Pulmonary artery endothelial cell (primary cell): ENCODE measurements around the gene GPHA2. TPM values are rescaled to one million over a fixed set of nuclear protein-coding genes. Genes with fewer than 3 reads are reported as not detected.
"Not testable (repeated sequence)": the region's sequence is repeated elsewhere in the genome, so short reads cannot be mapped to it uniquely, and the experiment has no call there.

Experiments used
- DNase-seq: peaks from one replicate; pipeline ENCODE4 v3.0.0-alpha.2; 2011; ENCODE audit warnings: low read depth, low spot score
- total RNA-seq: library from RNA; depleted of rRNA; stranded (reverse); fragments of >200 nt; gene quantifications from 2 replicates; pipeline ENCODE4 v1.2.3, GENCODE V29; 2014

GPHA2 gene
- not detected in 2 replicates for total RNA-seq

GRCh38 chr11:64935359-64936081 lies at the start of gene GPHA2:
GPHA2 (minus strand) TSS chr11:64935893; CDS start chr11:64935460, 433 bp downstream.
- no peak for DNase-seq

- DNase-seq = not testable (repeated sequence)
Observed at GRCh38 chr11:64983339-64983738, 47.6 kb upstream of the GPHA2 start.

- no peak for DNase-seq
Observed at GRCh38 chr11:64976651-64977050, 41.0 kb upstream of the GPHA2 start.

GRCh38 chr11:64974124-64974523 lies 38.4 kb upstream of the GPHA2 start:
- DNase-seq = no peak

- DNase-seq = peak; percentile 24
Observed at GRCh38 chr11:64971421-64972233, 35.9 kb upstream of the GPHA2 start, which contains the start of gene MAJIN. MAJIN (minus strand) TSS chr11:64972108; CDS start chr11:64959405, 12,703 bp downstream.

GRCh38 chr11:64970731-64971151 lies 35.0 kb upstream of the GPHA2 start:
- DNase-seq = no peak

GRCh38 chr11:64969209-64969608 lies 33.5 kb upstream of the GPHA2 start:
- no peak for DNase-seq

- no peak for DNase-seq
Observed at GRCh38 chr11:64967375-64967774, 31.7 kb upstream of the GPHA2 start.

- no peak for DNase-seq
Observed at GRCh38 chr11:64963072-64963631, 27.5 kb upstream of the GPHA2 start.

GRCh38 chr11:64960719-64961118 lies 25.0 kb upstream of the GPHA2 start:
- DNase-seq = no peak

- no peak for DNase-seq
Observed at GRCh38 chr11:64959498-64959897, 23.8 kb upstream of the GPHA2 start.

- no peak for DNase-seq
Observed at GRCh38 chr11:64954201-64954600, 18.5 kb upstream of the GPHA2 start.

- DNase-seq = no peak
Observed at GRCh38 chr11:64951529-64951928, 15.8 kb upstream of the GPHA2 start.

- DNase-seq = no peak
Observed at GRCh38 chr11:64947208-64947814, 11.6 kb upstream of the GPHA2 start.

- no peak for DNase-seq
Observed at GRCh38 chr11:64936539-64936938, 846 bp upstream of the GPHA2 start.

- no peak for DNase-seq
Observed at GRCh38 chr11:64934682-64935358, 873 bp downstream of the GPHA2 start.

GRCh38 chr11:64933935-64934681 lies 1.6 kb downstream of the GPHA2 start:
- no peak for DNase-seq

- no peak for DNase-seq
Observed at GRCh38 chr11:64933213-64933934, 2.3 kb downstream of the GPHA2 start.

GRCh38 chr11:64932324-64932723 lies 3.4 kb downstream of the GPHA2 start:
- DNase-seq = no peak

- DNase-seq = no peak
Observed at GRCh38 chr11:64931290-64931689, 4.4 kb downstream of the GPHA2 start.
